GOT3 (cell line): Measurements from ENCODE around the gene UBE2D4.
A peak's percentile ranks its signal among the peaks of the same experiment; 100 is the strongest.
"Not testable (repeated sequence)": the region's sequence is repeated elsewhere in the genome, so short reads cannot be mapped to it uniquely, and the experiment has no call there.

ENCODE experiments used
- DNase-seq: peaks from one replicate; lab custom pipeline; 2025; ENCODE audit warnings: mixed read lengths; lab: John Stamatoyannopoulos, UW

Gene UBE2D4

GRCh38 chr7:43925984-43926797, at the start of gene UBE2D4:
Gene UBE2D4, plus strand, starts transcription at chr7:43926436. Its CDS starts 97 bp downstream, at chr7:43926533.
- DNase-seq, result peak; percentile 71

- DNase-seq, result no peak
Observed at GRCh38 chr7:43876976-43877745, 49.1 kb upstream of the UBE2D4 start.

- DNase-seq, result no peak
Observed at GRCh38 chr7:43877968-43878864, 48.0 kb upstream of the UBE2D4 start.

- DNase-seq, result no peak
Observed at GRCh38 chr7:43878867-43879266, 47.4 kb upstream of the UBE2D4 start.

- DNase-seq, result no peak
Observed at GRCh38 chr7:43879477-43879876, 46.8 kb upstream of the UBE2D4 start.

- no peak for DNase-seq
Observed at GRCh38 chr7:43880596-43880995, 45.6 kb upstream of the UBE2D4 start.

- DNase-seq, result no peak
Observed at GRCh38 chr7:43884209-43884608, 42.0 kb upstream of the UBE2D4 start.

GRCh38 chr7:43884617-43885016, 41.6 kb upstream of the UBE2D4 start:
- no peak for DNase-seq

- DNase-seq, result no peak
Observed at GRCh38 chr7:43888993-43889945, 37.0 kb upstream of the UBE2D4 start.

- no peak for DNase-seq
Observed at GRCh38 chr7:43890468-43890867, 35.8 kb upstream of the UBE2D4 start.

GRCh38 chr7:43891069-43891955, 34.9 kb upstream of the UBE2D4 start:
- no peak for DNase-seq

GRCh38 chr7:43895847-43896415, 30.3 kb upstream of the UBE2D4 start:
- no peak for DNase-seq

- not testable (repeated sequence) for DNase-seq
Observed at GRCh38 chr7:43898571-43898970, 27.7 kb upstream of the UBE2D4 start.

- no peak for DNase-seq
Observed at GRCh38 chr7:43902542-43903054, 23.6 kb upstream of the UBE2D4 start.

- DNase-seq, result no peak
Observed at GRCh38 chr7:43904533-43905208, 21.6 kb upstream of the UBE2D4 start.

- no peak for DNase-seq
Observed at GRCh38 chr7:43905209-43905946, 20.9 kb upstream of the UBE2D4 start.

GRCh38 chr7:43905956-43906330, 20.3 kb upstream of the UBE2D4 start:
- DNase-seq, result no peak
